Ammon's horn (tissue), 1 donor: ENCODE data around the gene GALNT15.

Experiments used
- DNase-seq: peaks from one replicate; pipeline ENCODE4 v3.0.0-alpha.2; 2016; ENCODE audit warnings: low spot score

GALNT15 gene

DNA sequence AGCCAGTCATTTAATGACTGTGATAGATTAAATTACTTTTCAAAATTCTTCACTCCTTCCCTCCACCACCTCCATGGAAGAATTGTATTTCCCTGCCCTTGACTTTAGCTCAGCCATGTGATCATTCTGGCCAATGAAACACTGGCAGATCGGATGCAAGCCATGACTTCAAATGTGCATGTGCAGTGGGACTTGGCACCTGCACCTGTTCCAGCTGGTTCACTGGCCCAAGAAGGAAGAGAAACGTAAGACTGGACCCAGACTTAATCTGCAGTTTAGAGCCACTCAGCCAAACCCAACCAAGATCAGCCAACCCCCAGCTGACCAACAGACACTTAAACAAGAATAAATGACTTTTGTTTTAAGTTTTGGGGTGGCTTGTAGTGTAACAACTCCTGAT lies 78.5 kb downstream of the GALNT15 start:
- DNase-seq, result no peak

DNA sequence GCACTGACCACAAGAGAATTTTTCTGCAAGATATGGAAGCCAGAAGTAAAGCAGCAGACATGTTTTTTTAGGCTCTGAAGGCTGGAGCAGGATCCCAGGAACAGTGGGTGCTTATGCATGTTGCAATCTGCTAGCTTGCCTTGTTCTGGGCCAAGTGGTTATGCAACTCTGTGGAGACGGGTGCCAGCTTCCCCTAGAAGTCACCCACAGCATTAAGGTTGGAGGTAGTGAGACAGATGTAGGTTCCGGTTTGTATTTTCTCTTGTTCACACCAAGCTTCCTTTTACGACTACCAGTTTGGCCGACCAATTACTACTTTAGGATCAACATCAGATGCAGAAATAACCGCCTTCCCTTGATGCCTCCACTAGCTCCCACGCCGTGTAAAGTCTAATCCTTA lies 79.1 kb downstream of the GALNT15 start:
- DNase-seq, result peak; percentile 86

DNA sequence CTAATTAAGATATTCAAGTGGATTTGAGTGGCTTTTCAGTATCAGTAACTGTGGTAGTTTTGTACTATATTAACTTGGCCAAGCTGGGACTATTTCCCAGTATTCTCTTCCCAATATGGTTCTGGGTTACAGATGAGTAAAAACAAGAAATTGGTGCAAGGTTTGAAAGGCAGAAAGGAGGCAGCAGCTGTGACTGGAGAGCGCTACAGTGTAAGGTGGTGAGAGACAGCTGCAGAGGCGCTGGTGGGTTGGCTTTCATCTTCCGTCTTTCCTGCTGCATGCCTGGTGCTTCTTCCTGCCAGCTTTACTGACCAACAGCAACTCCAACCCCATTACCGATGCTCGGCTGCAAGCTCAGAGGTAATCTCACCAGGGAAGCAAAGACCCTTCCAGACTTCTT lies 80.4 kb downstream of the GALNT15 start:
- no peak for DNase-seq

DNA sequence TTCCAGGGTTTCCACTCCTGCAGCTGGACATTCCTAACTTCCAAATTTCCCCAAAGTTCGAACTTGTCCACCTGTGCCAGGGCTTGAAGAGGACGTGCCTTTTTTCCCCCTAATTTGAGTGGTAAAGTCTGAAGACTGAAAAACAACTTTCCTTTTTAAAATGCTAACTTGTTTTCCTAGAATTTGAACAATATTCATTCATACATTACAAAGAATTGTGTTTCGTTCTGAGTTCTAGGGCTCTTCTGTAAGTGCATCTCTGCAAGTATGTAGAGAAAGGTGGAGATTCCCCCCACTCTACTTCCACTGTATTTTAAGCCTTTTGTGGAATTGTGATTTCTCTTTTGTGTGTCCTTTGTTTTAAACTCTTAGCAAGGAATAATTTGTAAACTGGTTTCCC lies 80.8 kb downstream of the GALNT15 start:
- DNase-seq, result no peak

DNA sequence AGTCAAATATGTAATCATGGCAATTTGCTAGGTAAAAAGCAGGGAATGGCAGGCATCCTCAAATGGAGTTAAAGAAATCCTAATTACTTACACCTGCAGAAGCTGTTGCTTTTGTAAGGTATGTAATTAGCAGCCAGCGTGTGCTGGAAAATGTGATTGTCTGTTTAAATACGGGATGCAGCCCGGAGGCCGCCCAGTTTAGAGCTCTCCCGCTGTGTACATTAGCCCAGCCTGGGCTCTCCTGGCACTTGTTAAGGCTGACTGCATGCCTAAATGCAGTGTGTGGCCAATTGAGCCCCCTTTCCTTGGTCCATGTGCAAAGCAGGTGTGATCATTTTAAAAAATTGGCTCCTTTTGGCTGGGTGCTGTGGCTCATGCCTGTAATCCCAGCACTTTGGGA lies 81.2 kb downstream of the GALNT15 start:
- DNase-seq, result no peak

DNA sequence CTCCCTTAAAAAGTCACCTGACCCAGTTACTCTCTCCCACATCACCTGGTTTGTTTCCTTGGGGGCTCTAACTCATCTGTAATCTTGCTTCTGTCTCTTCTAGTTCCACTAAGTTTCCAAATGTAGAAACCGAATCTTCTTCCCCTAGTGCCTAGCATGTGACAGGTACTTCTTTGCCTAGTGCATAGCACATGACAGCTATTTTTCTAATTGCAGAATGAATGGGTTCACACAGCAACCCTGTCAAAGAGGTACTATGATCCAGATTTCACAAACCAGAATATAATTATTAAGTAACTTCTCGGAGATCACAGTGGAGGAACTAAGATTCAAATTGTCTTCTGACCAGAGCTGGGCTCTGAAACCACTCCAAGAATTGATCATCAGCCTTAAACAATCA lies 82.8 kb downstream of the GALNT15 start:
- DNase-seq, result no peak

DNA sequence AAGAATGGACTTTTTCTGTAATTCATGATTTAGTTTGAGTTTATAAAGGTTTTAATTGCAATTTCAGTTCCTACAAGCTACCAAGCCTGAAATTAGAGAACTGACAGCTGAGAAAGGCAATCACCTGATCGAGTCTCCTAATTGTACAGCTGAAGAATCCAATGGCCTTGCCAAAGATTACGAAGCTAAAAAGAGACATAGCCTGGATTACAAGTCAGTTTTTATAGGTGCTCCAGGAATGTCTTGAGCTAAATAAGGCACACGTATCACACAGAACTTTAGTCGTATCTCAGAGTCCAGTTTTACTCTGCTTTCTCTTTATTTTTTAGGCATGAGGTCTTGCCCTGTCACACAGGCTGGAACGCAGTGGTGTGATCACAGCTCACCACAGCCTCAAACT lies 83.7 kb downstream of the GALNT15 start:
- no peak for DNase-seq

DNA sequence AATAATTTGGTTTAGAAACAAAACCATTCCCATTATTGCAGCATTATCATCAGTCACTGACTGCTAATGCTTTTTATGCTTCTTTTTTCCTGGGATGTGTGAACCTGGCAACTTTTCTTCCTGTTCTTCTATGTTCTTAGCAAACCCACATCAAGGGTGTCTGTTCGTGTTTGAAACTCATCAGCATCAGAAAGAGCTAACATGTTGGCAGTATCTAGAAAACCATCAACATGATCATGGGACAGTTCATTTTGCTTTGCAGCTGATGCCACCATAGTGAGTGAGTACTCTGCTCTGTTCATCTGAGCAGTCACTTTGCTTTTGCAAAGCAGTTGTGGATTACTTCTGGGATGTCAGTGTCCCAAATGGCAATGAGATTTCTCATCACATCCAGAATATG lies 84.4 kb downstream of the GALNT15 start:
- DNase-seq, result no peak

DNA sequence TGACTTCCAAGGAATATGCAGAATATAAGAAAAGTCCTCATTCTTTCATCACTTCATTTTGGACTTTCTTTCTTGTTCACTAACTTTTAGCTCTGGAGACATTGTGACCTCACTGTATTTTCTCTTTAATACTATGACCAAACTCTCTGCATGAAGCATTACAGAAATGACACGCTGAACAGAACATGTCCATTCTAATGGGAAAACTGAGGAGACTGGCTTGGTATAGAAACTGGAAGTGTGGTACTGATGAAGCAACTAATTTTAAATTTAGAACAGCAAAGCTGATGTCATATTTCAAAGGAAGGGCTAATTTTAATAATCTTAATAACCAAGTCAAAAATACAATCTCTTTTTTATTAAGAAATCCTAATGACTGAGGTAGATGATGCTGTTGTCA lies 85.6 kb downstream of the GALNT15 start:
- no peak for DNase-seq

DNA sequence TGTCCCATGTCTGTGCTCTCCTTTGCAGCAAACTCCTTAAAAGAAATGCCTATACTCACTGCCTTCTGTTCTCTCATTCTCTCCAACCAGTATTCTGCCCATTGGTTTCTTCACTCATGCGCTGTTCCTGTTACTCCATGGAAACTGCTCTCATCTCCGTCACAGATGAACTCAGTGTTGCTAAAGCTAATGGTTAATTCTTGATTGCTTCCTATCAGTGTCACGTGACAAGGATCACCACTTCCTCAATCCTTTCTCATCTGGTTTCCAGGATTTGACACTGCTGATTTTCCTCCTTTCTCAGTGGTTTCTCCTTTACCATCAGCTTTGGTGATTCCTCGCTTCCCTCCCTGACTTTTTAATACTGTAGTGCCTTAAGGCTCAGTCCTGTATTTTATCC lies 87.7 kb downstream of the GALNT15 start:
- no peak for DNase-seq

DNA sequence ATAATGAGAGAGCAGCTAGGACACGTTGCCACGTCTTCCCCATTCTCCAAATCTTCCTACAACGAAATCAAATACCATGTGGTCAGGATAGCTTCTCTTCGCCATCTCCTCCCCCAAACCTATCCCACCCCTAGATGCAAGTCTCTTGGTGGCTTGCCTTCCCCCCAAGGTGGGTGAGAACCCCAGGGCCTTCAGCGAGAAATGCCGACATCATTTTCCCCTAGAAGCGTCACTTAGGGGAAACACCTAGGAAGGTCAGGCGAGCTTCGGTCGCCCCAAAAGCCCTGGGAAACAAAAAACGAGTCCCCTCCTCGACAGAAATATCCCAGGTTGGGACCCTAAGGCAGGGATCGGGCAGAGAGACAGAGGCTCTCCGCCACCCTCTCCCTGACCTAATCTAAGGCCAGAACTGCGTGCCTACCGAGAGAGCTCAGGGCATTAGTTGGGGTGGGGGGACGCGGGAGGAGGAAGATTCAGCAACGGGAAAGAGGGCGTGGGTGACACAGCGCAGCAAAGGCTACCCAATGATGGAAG lies 89.8 kb downstream of the GALNT15 start:
- peak; percentile 17 for DNase-seq

DNA sequence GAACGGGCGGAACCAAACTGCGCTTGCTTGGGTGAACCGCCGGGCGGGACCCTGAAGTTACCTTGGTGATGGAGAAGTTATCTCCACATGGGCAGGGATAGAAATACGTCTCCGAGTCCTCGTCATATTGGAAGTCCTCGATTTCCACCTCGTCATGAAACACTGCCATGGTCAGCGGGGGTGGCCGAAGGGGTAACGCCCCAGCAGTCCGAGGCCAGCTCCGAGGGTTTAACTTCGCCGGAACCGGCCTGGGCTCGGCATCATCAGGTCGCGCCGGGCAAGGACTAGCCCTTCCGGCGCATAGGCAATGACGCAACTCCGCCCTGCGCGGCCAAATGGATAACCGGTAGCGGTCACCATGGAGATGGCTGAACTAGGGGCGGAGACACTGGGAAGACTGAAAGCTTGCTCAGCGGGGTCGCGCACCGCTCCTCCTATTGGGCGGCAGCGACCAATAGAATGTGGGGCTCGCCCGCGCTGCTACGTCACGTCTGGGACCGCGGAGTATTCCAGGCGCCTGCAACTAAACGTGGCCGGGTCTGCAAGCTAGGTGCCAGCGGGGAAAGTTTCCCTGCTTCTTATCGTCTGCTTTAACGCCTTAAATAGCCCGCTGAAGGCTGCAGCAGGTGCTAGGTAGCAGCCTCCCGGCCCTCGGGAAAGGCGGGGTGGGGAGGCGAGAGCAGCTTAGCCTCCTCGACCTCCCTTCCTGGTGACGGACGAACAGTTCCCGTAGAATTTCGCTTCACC lies 90.4 kb downstream of the GALNT15 start, which contains the start of the genes DPH3 and OXNAD1:
TSS of gene DPH3 (minus strand) at position 236 of the 747 bp plus-strand sequence. CDS start at position 169, 67 bp downstream.
TSS of gene OXNAD1 (plus strand) at position 505 of the 747 bp plus-strand sequence. CDS start 5,741 bp downstream, outside the sequence.
- peak; percentile 100 for DNase-seq

DNA sequence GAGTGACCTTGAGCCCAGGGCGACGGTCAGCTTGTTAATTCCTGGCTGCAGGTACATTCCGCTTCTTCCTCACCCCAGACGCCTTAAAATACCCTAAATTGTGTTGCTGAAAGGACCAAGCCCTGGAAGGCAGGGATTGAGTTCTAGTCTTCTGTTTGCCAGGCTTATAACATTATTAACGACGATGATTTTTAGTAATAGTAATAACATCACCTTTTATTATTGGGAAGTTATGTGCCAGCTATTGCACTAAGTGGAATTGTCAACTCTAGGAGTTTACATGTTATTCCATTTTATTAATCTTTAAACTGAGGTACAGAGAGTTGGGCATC lies 90.9 kb downstream of the GALNT15 start:
- DNase-seq, result no peak

DNA sequence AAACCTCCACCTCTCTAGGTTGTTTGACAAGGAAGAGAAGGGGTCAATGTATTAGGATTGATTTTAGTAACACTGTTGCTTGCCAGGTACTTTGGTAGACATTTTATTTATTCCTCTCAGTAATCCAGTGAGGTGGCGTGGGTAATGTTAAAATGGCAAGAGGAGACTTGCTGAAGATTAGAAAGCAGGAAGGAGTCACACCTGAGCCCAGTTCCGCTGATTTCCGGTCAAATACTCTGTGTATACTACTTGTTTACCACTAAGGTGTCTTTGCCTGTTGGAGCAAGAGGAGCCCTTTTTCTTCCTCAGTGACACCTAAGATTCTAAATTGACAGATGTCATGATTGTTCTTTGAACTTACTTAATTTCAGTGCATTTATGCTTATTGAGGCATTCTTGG lies 92.2 kb downstream of the GALNT15 start:
- DNase-seq, result no peak

DNA sequence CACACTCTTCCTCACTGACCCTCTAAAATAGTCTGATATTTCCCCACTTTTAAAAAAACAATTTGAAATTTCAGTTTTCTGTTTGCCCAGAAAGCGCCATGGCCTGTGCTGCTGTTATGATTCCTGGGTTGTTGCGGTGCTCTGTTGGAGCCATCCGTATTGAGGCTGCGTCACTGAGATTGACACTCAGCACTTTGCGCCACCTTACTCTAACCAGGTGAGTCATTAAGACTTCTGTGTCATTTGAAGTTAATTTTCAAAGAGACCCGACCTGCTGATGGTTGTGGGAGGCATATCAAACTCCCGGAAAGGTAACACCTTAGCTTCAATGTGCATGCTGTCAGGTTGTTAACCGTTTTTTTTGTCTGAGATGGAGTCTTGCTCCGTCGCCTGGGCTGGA lies 96.4 kb downstream of the GALNT15 start:
- DNase-seq, result no peak

DNA sequence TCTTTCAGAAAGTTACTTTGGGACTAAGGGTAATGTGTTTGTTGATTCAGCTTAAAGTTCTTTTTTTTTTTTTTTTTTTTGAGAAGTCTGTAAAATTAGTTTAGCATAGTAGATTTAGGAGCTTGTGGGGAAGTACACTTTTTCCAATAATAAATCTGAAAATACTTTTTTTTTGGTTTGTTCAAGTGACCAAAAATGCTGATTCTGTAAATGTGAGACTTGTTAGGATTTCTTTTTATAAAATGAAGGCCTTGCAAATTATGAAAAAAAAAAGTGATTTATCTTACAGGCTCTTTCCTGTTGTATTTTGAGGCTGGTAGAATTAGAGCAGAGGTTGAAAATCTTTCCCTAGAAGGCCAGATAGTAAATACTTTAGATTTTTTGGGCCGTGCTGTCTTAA lies 98.1 kb downstream of the GALNT15 start:
- no peak for DNase-seq

DNA sequence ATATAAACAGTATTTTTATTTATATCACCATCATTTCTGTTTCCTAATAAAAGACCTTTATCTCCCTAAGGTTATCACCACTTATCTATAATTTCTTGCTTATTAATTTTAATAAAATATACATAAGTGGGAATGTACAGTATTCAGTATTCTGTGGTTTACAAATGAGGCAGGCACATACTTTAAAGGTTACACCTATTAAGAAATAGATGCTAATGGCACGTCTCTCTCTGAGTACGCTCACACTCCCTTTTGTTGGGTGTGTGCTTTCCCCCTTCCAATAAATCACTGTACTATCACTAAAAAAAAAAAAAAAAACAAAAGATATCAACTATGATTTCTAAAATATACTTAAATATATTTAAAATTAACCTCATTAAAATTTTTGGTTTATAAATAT lies 99.4 kb downstream of the GALNT15 start:
- no peak for DNase-seq

DNA sequence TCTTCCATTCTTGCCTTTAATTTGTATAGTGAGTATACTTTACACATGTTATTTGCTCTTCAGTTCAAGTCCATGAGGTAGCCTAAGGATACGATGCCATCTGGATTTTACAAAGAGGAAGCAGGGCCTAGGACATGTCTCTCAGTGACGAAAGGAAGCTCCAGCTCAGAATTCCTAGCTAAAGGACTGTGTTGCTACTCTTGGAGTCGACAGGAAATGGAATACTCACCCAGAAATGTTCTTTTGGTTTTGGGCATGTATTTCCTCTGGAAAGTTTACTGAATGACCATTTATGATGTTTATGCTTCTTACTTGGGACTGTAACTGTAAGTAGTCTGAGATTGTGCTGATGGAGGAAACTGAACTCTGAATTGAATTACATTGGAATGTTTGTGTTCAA lies 103.0 kb downstream of the GALNT15 start:
- no peak for DNase-seq

DNA sequence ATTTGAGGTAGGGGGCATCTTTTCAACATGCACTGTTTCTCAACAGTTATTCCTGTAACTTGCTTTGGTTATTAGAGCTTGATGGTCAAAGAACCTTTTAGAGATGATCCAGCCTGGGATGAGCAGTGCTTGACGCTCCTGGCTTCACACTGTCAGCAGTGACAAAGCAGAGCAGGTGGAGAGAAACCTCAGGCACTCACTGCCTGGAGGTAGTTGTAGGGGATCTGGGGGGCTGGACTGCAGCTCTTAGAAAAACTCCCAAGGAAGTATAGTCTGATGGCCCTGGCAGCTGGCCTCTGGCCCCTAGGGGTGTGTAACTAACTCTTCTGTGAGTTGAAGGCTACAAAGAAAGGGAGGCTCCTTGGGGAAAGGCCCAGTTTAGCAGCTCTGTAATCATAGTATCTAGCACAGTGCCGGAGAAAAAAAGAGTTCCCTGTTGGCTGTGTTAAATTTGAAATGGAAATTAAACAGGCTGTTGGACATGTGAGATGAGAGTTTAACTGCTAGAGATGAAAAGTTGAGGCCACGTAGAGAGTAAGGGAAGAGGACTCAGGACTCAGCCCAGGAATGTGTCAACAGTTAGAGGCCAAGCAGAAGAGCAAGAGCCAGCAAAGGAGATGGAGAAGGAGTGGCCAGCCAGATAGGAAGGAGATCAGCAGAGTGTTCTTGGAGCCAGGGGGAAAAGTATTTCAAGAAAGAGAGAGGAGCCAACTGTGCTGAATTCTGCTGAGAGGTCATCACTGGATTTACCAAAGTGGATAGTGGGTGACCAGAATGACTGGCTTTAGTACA lies 104.7 kb downstream of the GALNT15 start:
- DNase-seq, result no peak

DNA sequence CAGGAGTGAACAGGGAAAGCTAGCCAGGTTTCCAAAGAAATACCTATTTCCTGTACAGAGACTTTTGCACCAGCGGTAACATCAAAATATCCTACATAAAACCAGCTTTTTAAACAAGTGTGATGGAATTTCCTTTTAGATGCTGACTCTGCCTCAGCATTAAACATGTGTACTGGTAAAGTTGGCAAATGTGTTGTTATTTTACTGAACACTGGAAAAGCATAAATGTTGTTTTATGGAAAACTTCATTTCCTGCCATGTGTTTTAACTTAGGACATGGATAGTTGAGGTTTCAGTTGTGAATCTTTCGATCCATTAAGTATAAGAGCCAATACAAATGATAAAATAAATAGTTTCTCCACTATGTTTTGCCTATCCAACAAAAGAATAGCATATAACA lies 106.2 kb downstream of the GALNT15 start:
- no peak for DNase-seq
